ENCODE data around the gene RAD51B. TPM values are rescaled to one million over a fixed set of nuclear protein-coding genes. Genes with fewer than 3 reads are reported as not detected.

RAD51B gene
- total RNA-seq, 2 donors from 2014 or later, result 13.7 to 15.1 TPM

DNA sequence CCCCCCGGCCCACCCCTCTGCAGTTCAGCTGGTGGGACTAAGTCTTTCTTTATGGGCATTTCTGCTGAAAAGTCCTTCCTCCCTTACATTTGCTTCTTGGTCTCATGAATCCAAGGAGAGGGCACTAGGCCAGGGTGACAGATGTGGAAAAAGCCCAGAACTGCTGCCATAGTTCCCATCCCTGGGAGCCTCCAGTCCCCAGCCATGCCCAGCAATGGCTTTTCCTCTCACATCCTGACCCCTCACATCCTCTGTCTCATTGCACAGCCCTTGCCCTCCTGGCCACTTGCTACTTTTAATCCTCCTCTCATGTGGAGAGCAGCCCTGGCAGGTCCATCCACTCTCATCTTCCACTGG is 850.8 kb downstream of the RAD51B start:
- DNase-seq (ENCODE audit: low spot score), result no peak
- intact Hi-C loops (cut with DNase I), result no loop called here

GRCh38 chr14:68671909-68672308 is 852.3 kb downstream of the RAD51B start:
- intact Hi-C loops (cut with DNase I), result no loop called here
- no peak for DNase-seq (ENCODE audit: low spot score)

DNA sequence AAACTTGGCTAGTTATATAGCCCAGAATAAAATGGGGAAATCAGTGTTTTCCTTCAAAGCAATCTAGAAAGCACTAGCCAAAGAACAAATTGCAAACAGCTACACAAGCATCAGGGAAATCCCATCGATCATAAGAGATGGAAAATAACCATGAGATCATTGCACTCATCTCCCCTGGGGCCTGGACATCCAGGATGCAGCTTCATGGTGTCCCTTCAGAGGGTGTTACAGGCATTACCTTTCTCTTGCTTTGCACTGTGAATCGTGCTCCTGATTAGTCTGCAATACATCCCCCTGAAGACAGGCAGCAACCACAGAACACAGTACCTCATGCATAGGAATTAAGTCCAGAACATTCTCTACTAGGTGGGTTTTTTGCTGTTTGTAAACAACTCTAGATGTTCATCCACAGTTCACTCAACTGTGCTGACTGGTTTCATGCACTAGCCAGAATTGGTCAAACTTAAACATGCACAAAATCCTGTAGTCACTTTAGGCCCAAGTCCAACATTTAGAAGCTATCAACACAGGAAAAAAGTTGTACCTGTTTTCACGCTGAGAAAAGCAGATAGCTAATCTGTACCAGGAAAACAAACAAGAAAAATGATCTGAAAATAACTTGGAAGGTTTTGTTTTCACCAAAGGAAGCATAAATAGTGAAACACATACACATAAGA is 853.2 kb downstream of the RAD51B start:
- DNase-seq (ENCODE audit: low spot score), result no peak
- intact Hi-C loops (cut with DNase I), result loop anchor here in 1 of 2 donors (1.0 kb wide), 1 partner anchor 139 kb away; no protein-coding TSS in a partner anchor

DNA sequence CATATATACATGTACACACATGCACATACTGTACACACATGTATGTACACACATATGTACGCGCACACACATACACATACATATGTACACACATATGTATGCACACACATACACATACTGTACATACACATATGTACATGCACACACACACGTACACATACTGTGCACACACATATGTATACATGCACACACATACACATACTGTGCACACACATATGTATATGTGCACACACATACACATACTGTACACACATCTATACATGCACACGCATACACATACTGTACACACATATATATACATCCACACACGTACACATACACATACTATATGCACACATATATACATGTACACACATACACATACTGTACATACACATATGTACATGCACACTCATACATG is 853.9 kb downstream of the RAD51B start:
- intact Hi-C loops (cut with DNase I), result loop anchor here in 1 of 2 donors (1.0 kb wide), 1 partner anchor 140 kb away; no protein-coding TSS in a partner anchor
- DNase-seq (ENCODE audit: low spot score), result no peak

DNA sequence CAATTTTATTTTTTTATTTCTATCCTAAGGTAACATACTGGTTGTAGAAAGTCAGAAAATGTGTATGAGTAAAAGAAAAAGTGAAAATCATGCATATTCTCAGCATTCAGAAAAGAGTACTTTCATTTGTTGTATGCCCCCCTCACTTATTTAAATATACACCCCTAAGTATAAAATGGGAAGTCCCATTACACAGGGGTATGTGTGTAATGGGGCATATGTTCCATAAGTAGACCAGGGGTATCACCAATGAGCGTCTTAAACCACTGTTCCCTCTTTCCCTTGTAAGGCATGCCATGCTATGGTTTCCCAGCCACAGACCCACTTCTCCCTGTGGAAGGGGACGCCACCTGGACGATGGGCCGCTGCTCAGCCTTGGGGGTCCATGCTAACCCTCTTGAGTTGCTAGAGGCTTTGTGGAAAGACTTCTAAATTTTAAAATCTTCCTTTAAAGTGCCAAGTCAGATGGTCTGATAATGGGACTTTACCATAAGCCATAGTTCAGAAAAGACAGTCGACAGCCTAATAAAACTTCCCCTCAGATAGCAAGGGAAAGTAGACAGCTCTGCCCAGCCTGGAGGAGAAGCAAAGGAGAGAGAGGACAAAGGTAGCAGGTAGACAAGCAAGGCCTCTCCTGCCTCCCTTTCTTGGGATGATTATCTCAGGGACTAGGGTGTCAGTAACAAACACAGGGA is 855.1 kb downstream of the RAD51B start:
- intact Hi-C loops (cut with DNase I), result no loop called here
- DNase-seq (ENCODE audit: low spot score), result no peak

GRCh38 chr14:68675233-68675577 is 855.6 kb downstream of the RAD51B start:
- intact Hi-C loops (cut with DNase I), result no loop called here
- DNase-seq (ENCODE audit: low spot score), result no peak

- DNase-seq (ENCODE audit: low spot score), result no peak
- intact Hi-C loops (cut with DNase I), result no loop called here
Measured at GRCh38 chr14:68676511-68676943, 856.9 kb downstream of the RAD51B start.

DNA sequence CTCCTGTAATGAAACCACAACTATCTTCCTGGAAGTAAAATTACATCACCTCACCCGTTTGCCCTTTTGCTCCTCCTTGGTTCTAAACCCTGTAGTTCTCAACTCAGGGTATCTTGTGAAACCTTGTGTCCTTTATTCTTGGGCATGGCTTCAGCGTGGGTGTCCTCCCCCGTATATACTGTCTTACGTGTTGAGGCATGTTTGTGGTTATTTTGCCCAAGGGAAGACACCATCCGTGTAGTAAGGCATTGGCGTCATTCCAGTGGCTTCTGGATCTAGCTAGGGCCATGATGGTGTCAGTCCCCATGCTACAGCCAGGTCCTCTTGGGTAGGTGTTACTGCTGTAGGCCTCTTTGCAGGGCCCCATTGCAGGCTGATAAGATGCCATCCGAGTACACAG is 857.9 kb downstream of the RAD51B start:
- intact Hi-C loops (cut with DNase I), result no loop called here
- DNase-seq (ENCODE audit: low spot score), result no peak

GRCh38 chr14:68677901-68678300 is 858.3 kb downstream of the RAD51B start:
- intact Hi-C loops (cut with DNase I), result no loop called here
- DNase-seq (ENCODE audit: low spot score), result no peak

GRCh38 chr14:68678471-68678870 is 858.9 kb downstream of the RAD51B start:
- intact Hi-C loops (cut with DNase I), result no loop called here
- DNase-seq (ENCODE audit: low spot score), result no peak

DNA sequence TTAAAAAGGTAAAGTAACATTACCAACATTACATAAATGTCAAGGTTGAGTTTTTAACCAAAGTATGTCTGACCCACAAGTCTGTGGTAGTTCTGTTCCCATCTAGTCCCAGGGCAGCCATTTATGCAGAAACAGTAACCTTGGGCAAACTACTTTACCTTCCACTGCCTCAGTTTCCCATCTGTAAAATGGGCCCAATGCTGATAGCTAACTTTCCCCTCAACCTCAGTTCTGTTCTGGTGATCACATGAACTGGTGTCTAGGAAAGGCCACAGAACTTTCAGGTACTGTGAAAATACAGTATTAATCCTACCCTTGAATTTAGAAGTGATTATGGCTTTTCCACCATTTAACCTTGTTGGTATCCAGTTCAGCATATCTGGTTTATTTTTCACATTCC is 859.7 kb downstream of the RAD51B start:
- intact Hi-C loops (cut with DNase I), result no loop called here

GRCh38 chr14:68679746-68680467 is 860.3 kb downstream of the RAD51B start:
- intact Hi-C loops (cut with DNase I), result no loop called here
- DNase-seq (ENCODE audit: low spot score), result no peak

More for the DNA sequence above, 859.7 kb downstream of the RAD51B start:
- DNase-seq (ENCODE audit: low spot score), result no peak

DNA sequence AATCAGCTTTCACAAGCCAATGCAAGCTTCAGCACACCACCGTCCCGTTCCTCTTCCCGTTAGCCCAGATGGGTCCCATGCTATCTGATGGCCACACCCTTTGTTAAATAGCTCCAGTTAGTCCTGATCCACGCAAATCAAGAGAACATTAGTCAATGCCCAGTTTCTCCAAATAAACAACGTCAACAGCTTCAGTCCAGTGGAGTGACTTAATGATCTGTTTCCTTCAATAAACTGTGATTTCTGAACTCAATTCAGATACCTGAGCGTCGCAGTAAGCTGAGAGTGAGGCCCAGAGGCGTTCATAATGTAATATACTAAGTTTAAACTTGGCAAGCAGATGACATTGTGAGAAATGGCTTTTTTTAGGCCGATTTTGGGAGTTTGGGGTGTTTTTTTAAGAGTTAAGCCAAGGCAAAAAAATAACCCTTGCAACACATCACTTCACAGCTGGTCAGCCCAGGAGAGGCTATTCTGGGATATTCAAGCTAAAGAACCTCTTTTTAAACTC is 861.0 kb downstream of the RAD51B start:
- intact Hi-C loops (cut with DNase I), result no loop called here

DNA sequence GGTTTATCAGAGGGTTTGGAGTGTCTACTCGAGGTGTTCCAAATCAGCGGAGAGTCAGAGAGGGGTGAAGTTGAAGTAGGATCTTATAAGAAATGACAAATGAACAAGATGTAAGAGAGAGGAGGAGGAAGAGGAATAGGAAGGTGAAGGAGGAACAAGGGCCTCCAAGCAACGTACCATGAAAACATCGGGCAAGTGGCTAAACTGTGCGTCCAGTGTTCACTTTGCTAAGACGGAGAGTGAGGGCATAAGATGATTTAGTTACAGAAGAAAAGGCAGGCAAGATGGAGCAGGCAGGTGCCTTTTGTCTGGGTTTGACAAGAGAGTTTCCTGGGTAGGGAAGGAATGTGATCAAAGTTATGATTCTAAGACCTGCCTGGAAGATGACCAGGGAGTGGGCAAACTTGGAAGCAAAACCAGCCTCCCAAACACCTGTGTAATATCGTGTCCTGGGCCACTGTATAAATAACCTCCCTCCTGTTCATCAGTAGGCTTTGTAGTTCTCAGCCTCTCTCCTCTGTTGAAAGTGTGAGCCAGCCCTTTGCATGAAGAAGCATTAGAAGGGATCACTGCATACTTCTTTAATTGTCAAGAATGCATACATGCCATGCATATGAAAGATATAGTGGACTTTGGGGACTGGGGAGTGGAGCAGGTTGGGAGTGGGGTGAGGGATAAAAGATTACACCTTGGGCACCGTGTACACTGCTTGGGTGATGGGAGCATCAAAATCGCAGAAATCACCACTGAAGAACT is 861.9 kb downstream of the RAD51B start:
- intact Hi-C loops (cut with DNase I), result no loop called here
- no peak for DNase-seq (ENCODE audit: low spot score)

More for the DNA sequence above, 861.0 kb downstream of the RAD51B start:
- DNase-seq (ENCODE audit: low spot score), result no peak

DNA sequence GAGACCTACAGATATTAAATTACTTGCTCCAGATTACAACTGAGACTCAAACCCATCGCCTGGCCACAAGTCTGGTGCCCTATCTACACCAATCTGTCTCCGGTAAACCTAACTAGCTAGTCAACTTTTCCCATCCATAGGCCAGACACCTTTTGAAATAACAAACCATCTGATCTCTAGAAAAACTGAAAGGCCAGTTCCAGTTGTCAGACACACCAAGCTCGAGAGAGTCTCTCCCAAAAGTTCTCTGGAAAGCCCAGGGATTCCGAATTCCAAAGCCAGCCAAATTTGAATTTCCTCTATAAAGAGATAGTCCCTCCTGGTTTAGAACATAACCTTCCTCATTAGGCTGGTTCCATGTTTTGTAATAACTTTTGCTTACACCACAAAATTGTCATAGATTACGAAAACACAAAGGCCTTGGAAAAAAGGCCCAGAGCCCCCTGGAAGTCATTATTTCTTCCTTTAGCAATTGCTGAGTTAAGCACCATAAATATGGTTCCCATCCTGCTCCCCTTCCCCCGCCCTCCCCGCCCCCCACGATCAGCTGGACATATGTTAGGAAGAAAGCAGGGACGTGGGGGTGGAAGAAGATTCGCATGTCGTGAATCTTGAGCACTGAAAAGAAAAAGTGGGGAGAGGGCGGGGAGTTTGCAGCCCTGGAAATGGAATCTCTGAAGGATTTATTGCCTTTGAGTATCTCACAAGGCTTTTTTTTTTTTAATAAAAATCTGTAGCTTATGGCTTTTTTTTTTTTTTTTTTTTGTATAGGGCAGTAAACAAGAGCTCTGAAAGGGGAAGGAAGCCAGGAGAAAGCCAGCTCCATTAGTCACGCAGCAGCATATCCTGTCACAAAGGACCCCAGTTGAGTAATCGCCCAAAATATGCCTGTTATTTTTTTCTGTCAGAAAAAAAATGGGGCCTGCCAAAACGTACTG is 862.9 kb downstream of the RAD51B start:
- peak; percentile 77 for DNase-seq (ENCODE audit: low spot score)
- intact Hi-C loops (cut with DNase I), result no loop called here

GRCh38 chr14:68683326-68683725 is 863.7 kb downstream of the RAD51B start:
- peak; percentile 46 for DNase-seq (ENCODE audit: low spot score)
- intact Hi-C loops (cut with DNase I), result no loop called here

- peak; percentile 15 for DNase-seq (ENCODE audit: low spot score)
- intact Hi-C loops (cut with DNase I), result no loop called here
Measured at GRCh38 chr14:68684466-68685418, 865.2 kb downstream of the RAD51B start.
